H1 (cell line): Measurements from ENCODE around the gene DHRS2. TPM values are rescaled to one million over a fixed set of nuclear protein-coding genes. Genes with fewer than 3 reads are reported as not detected.

Experiments used
- CTCF ChIA-PET: fragments of 300-600 bp; sonication (Branson Sonifier 250); formaldehyde crosslinking; loops from one replicate; lab custom pipeline; 2021; ENCODE audit not compliant: partially characterized antibody; lab: Charles Lee
- POLR2A ChIA-PET: fragments of 300-600 bp; sonication (Branson Sonifier 250); formaldehyde crosslinking; loops from one replicate; lab custom pipeline; 2021; ENCODE audit warnings: inconsistent platforms; ENCODE audit not compliant: partially characterized antibody; lab: Charles Lee
- DNase-seq, 2 experiments: peaks; one replicate each; pipeline versions ENCODE4 v3.0.0 to v3.0.0-alpha.2; 2010 to 2022; ENCODE audit warnings: low spot score in 2 of 2, low read depth in 1 of 2, mixed read lengths in 1 of 2
- FAIRE-seq: peaks from 2 replicates; lab custom pipeline; 2011; peaks lifted over from hg19 to GRCh38; lab: Jason Lieb, UNC
- H2AFZ ChIP-seq: 2 replicates; pipeline ENCODE4 v1.8.1; 2012; ENCODE audit warnings: low read length, inconsistent platforms
- H2AK5ac ChIP-seq: 2 replicates; pipeline ENCODE4 v1.6.1; 2013; ENCODE audit warnings: low read depth, low read length
- H2BK120ac ChIP-seq: replicated peaks from 2 replicates; pipeline ENCODE3; 2013; ENCODE audit warnings: low read depth, low read length, inconsistent platforms
- H2BK12ac ChIP-seq: 2 replicates; pipeline ENCODE4 v1.6.1; 2013; ENCODE audit warnings: low read depth, low read length
- H2BK15ac ChIP-seq: 2 replicates; pipeline ENCODE4 v1.6.1; 2013; ENCODE audit warnings: low read length
- H2BK20ac ChIP-seq: 2 replicates; pipeline ENCODE4 v1.6.1; 2013; ENCODE audit warnings: low read length
- H2BK5ac ChIP-seq: 2 replicates; pipeline ENCODE4 v1.6.1; 2013; ENCODE audit warnings: low read depth, low read length
- H3K14ac ChIP-seq: 2 replicates; pipeline ENCODE4 v1.6.1; 2013; ENCODE audit warnings: inconsistent platforms; ENCODE audit not compliant: insufficient read length
- H3K18ac ChIP-seq: 2 replicates; pipeline ENCODE4 v1.6.1; 2013; ENCODE audit warnings: low read length; ENCODE audit errors: extremely low read depth
- H3K23ac ChIP-seq: 2 replicates; pipeline ENCODE4 v1.6.1; 2013; ENCODE audit warnings: inconsistent platforms; ENCODE audit not compliant: insufficient read length
- H3K23me2 ChIP-seq: 2 replicates; pipeline ENCODE4 v1.6.1; 2013; ENCODE audit warnings: low read depth, low read length
- H3K27ac ChIP-seq: 2 replicates; pipeline ENCODE4 v1.6.1; 2011; ENCODE audit warnings: low read depth, low read length, inconsistent platforms
- H3K27me3 ChIP-seq, 4 experiments: replicated peaks in 1 of 4; 1 replicate in 1 of 4; 2 replicates in 3 of 4; pipeline versions ENCODE4 v1.6.1 to v1.8.1; 2011 to 2013; ENCODE audit warnings: low read length in 3 of 4, mild to moderate bottlenecking in 3 of 4, inconsistent platforms in 2 of 4, mixed read lengths in 2 of 4, moderate library complexity in 1 of 4; ENCODE audit not compliant: control insufficient read depth in 3 of 4, insufficient read depth in 3 of 4; ENCODE audit errors: extremely low read depth in 1 of 4
- H3K36me3 ChIP-seq, 4 experiments: 2 replicates each; pipeline versions ENCODE4 v1.6.1 to v1.8.1; 2011 to 2013; ENCODE audit warnings: mild to moderate bottlenecking in 4 of 4, low read length in 3 of 4, moderate library complexity in 2 of 4, control low read depth in 1 of 4, inconsistent platforms in 1 of 4; ENCODE audit not compliant: insufficient read depth in 4 of 4, control insufficient read depth in 2 of 4
- H3K4ac ChIP-seq: replicated peaks from 2 replicates; pipeline ENCODE3; 2013; ENCODE audit warnings: low read length, low read depth, mixed read lengths, inconsistent platforms; ENCODE audit not compliant: insufficient read length
- H3K4me1 ChIP-seq, 4 experiments: replicated peaks in 1 of 4; 1 replicate in 1 of 4; 2 replicates in 3 of 4; pipeline versions ENCODE4 v1.6.1 to v1.8.1; 2011 to 2013; ENCODE audit warnings: low read length in 3 of 4, inconsistent platforms in 2 of 4, mixed read lengths in 1 of 4; ENCODE audit not compliant: insufficient read depth in 4 of 4, control insufficient read depth in 3 of 4
- H3K4me2 ChIP-seq, 2 experiments: 2 replicates each; pipeline versions ENCODE4 v1.6.1 to v1.8.1; 2011 to 2013; ENCODE audit warnings: low read depth in 2 of 2, low read length in 2 of 2, control low read depth in 1 of 2, inconsistent platforms in 1 of 2, mild to moderate bottlenecking in 1 of 2; ENCODE audit not compliant: insufficient read depth in 1 of 2
- H3K4me3 ChIP-seq, 4 experiments: fragments of 200-600, 300-600 bp in 1 of 4; sonication (generic), shearing (Covaris generic), sonication (Bioruptor Twin) in 1 of 4; 2 replicates each; pipeline versions ENCODE4 v1.5.1 to v1.8.1; 2011 to 2016; ENCODE audit warnings: low read length in 4 of 4, low read depth in 3 of 4, control low read depth in 2 of 4, inconsistent platforms in 2 of 4, mild to moderate bottlenecking in 2 of 4, mixed read lengths in 1 of 4, moderate library complexity in 1 of 4; ENCODE audit not compliant: insufficient read depth in 2 of 4; ENCODE audit errors: extremely low read depth in 1 of 4
- H3K56ac ChIP-seq: replicated peaks from 2 replicates; pipeline ENCODE3; 2013; ENCODE audit warnings: low read depth, mild to moderate bottlenecking, mixed read lengths, low read length, inconsistent platforms; ENCODE audit not compliant: insufficient read length
- H3K79me1 ChIP-seq: 2 replicates; pipeline ENCODE4 v1.6.1; 2013; ENCODE audit warnings: low read depth, low read length, control low read depth
- H3K79me2 ChIP-seq, 2 experiments: 2 replicates each; pipeline versions ENCODE4 v1.6.1 to v1.8.1; 2012 to 2013; ENCODE audit warnings: low read length in 2 of 2, mild to moderate bottlenecking in 2 of 2, inconsistent platforms in 1 of 2; ENCODE audit not compliant: insufficient read depth in 2 of 2, control insufficient read depth in 1 of 2
- H3K9ac ChIP-seq, 4 experiments: replicated peaks in 1 of 4; 1 replicate in 1 of 4; 2 replicates in 3 of 4; pipeline versions ENCODE4 v1.6.1 to v1.8.1; 2011 to 2013; ENCODE audit warnings: low read depth in 3 of 4, low read length in 3 of 4, control low read depth in 2 of 4, mild to moderate bottlenecking in 2 of 4, moderate library complexity in 2 of 4, inconsistent platforms in 1 of 4; ENCODE audit errors: extremely low read depth in 1 of 4
- H3K9me3 ChIP-seq, 2 experiments: 2 replicates each; pipeline versions ENCODE4 v1.6.1 to v1.8.1; 2012 to 2013; ENCODE audit warnings: mild to moderate bottlenecking in 2 of 2, moderate library complexity in 2 of 2, control low read depth in 1 of 2, inconsistent platforms in 1 of 2, low read depth in 1 of 2, low read length in 1 of 2, mixed read lengths in 1 of 2; ENCODE audit not compliant: insufficient read depth in 2 of 2
- H4K20me1 ChIP-seq, 2 experiments: replicated peaks in 1 of 2; 2 replicates each; pipeline versions ENCODE3 to v1.8.1; 2011 to 2013; ENCODE audit warnings: inconsistent platforms in 2 of 2, low read length in 2 of 2, mild to moderate bottlenecking in 1 of 2; ENCODE audit not compliant: insufficient read depth in 2 of 2, control insufficient read depth in 1 of 2
- H4K5ac ChIP-seq: 2 replicates; pipeline ENCODE4 v1.6.1; 2013; ENCODE audit warnings: low read length, low read depth, mixed read lengths, inconsistent platforms; ENCODE audit not compliant: insufficient read length
- H4K8ac ChIP-seq: 2 replicates; pipeline ENCODE4 v1.8.0; 2013; ENCODE audit warnings: mild to moderate bottlenecking, moderate library complexity, low read length, inconsistent platforms; ENCODE audit not compliant: insufficient read depth; ENCODE audit errors: extremely low read depth
- H4K91ac ChIP-seq: replicated peaks from 2 replicates; pipeline ENCODE3; 2013; ENCODE audit warnings: low read length, mixed read lengths, inconsistent platforms; ENCODE audit not compliant: insufficient read length
- E2F6 ChIP-seq: IDR thresholded peaks from 2 replicates; pipeline ENCODE4 v1.6.1; 2012; ENCODE audit warnings: inconsistent platforms
- GABPA ChIP-seq: IDR thresholded peaks from 2 replicates; pipeline ENCODE4 v1.6.1; 2011; ENCODE audit warnings: mild to moderate bottlenecking, low read length, moderate library complexity, borderline replicate concordance; ENCODE audit not compliant: insufficient read depth
- JUND ChIP-seq: IDR thresholded peaks from 2 replicates; pipeline ENCODE4 v1.6.1; 2011; ENCODE audit warnings: mild to moderate bottlenecking, improper control_type of control experiment, low read length
- POLR2A ChIP-seq, 2 experiments: IDR thresholded peaks; 1 replicate in 1 of 2; 2 replicates in 1 of 2; pipeline ENCODE4 v1.6.1; 2011; ENCODE audit warnings: low read depth in 2 of 2, low read length in 2 of 2, mild to moderate bottlenecking in 2 of 2; ENCODE audit errors: control extremely low read depth in 1 of 2
- SAP30 ChIP-seq: fragments of 300-600 bp; sonication (generic); IDR thresholded peaks from 2 replicates; pipeline ENCODE4 v1.7.1; 2012; ENCODE audit warnings: low read length, moderate library complexity, mild to moderate bottlenecking, inconsistent platforms; ENCODE audit not compliant: insufficient read depth, insufficient replicate concordance
- WGBS, 2 experiments: shearing (Covaris generic) in 1 of 2; methylation state at CpG; one replicate each; pipeline versions ENCODE4 v1.1.6 to v1.1.7; 2013 to 2015; ENCODE audit warnings: low lambda C conversion rate in 2 of 2, mixed read lengths in 2 of 2, inconsistent platforms in 1 of 2, low coverage in 1 of 2, missing lambda C conversion rate in 1 of 2; ENCODE audit not compliant: insufficient replicate concordance in 2 of 2, insufficient coverage in 1 of 2, insufficient read length in 1 of 2; ENCODE audit errors: extremely low coverage in 1 of 2, missing lambda C conversion rate in 1 of 2; 5-methylcytosine and 5-hydroxymethylcytosine counted together
- polyA plus RNA-seq, 7 experiments: library from polyadenylated mRNA; depleted of rRNA in 3 of 7; stranded (reverse) in 5 of 7; unstranded in 2 of 7; fragments of >200 nt in 5 of 7; fragments of 200-250 nt in 2 of 7; gene quantifications; 1 replicate in 5 of 7; 2 replicates in 1 of 7; 4 replicates in 1 of 7; pipeline versions ENCODE4 v1.2.1 to v1.2.3, GENCODE V29; 2011 to 2013; ENCODE audit warnings: missing spikeins in 2 of 7, mixed read lengths in 2 of 7
- total RNA-seq: library from RNA; stranded (reverse); fragmentation: NEBNext Ultra II Directional; extraction: Animal tissue kit (Norgen Biotek cat#: 25700); gene quantifications from 2 replicates; pipeline ENCODE4 v1.2.1, GENCODE V29; 2021

The DHRS2 gene
- total and polyA plus RNA-seq, 2 of the 8 experiments (the other 6 are each of a cell fraction or from before 2014, with no cell fraction given) = 1.1 to 3.5 TPM

GRCh38 chr14:23670481-23670880, 34.3 kb downstream of the DHRS2 start:
- Histone ChIP-seq H2BK12ac (no peak overlapping the region), H2AFZ (peak overlapping the region; percentile 70; the same call in 1 of the 2 replicates), H2AK5ac (no peak overlapping the region), H4K5ac (no peak overlapping the region), H3K79me1 (no peaks in the 10 kb centered on the region), H3K23me2 (no peaks in the 10 kb centered on the region), H3K14ac (peak overlapping the region; percentile 32), H2BK20ac (peak overlapping the region; percentile 44; the same call in 1 of the 2 replicates), H3K23ac (no peak overlapping the region)
- TF ChIP-seq JUND (no peak), POLR2A (IDR thresholded peaks at IDR 0.05; ENCODE audit: control extremely low read depth in 1 of 2, low read depth in 2 of 2, low read length in 2 of 2) (no peak), SAP30 (no peak), E2F6 (no peak), GABPA (no peak)
- TF ChIP-seq, all 59 proteins: peak for 0
- Histone ChIP-seq H2BK120ac (peak overlapping the region; percentile 49), H2BK15ac (no peak overlapping the region), H3K9ac (no peak overlapping the region), H3K79me2 (no peaks in the 10 kb centered on the region), H3K36me3 (no peaks in the 10 kb centered on the region), H4K91ac (peak overlapping the region; percentile 15), H3K27ac (no peak overlapping the region), H3K4me2 (no peak overlapping the region), H3K4me3 (no peak overlapping the region), H3K18ac (no peak overlapping the region), H2BK5ac (peak overlapping the region; percentile 58; the same call in 1 of the 2 replicates), H4K20me1 (no peaks in the 10 kb centered on the region), H4K8ac (no peak overlapping the region), H3K4me1 (no peaks in the 10 kb centered on the region), H3K27me3 (no peaks in the 10 kb centered on the region; a peak in 1 of 7 replicates), H3K4ac (no peak overlapping the region), H3K9me3 (peaks cover 0 to 4% of the 10 kb centered on the region in 2 experiments; a peak in 2 of 4 replicates), H3K56ac (no peak overlapping the region)
- DNase-seq (no peak), FAIRE-seq (no peak)
- ChIA-PET POLR2A (no interaction called here), CTCF (interaction anchor here (1.6 to 1.7 kb wide), 2 partner anchors 38 kb away, joined by 4 to 5 read pairs; no protein-coding TSS in a partner anchor)
- WGBS, 2 experiments = 85% methylated on average over 3 of the region's 3 CpGs; no CpG with 5 or more reads in 1 of the 2 experiments
